Calu3 (cell line): Measurements from ENCODE around the gene ARL4D. TPM values are rescaled to one million over a fixed set of nuclear protein-coding genes. Genes with fewer than 3 reads are reported as not detected.

Experiments
- BruUV-seq: library from RNA; stranded (reverse); fragments of 400-500 nt; replicated peaks from 2 replicates; lab custom pipeline; 2021; lab: Mats Ljungman, UMichigan
- CTCF ChIA-PET: fragments of 300-600 bp; sonication (Branson Sonifier 250); formaldehyde crosslinking; loops from one replicate; lab custom pipeline; 2022; ENCODE audit warnings: antibody characterized with exemption; lab: Charles Lee
- DNase-seq: peaks from one replicate; pipeline ENCODE4 v3.0.0; 2022
- H3K27ac Mint-ChIP-seq: one replicate; pipeline ENCODE4 v1.8.0; 2022; ENCODE audit warnings: mixed read lengths; ENCODE audit not compliant: unreplicated experiment
- H3K27me3 Mint-ChIP-seq: one replicate; pipeline ENCODE4 v1.8.0; 2022; ENCODE audit warnings: mixed read lengths; ENCODE audit not compliant: unreplicated experiment
- H3K36me3 Mint-ChIP-seq: one replicate; pipeline ENCODE4 v1.8.0; 2022; ENCODE audit warnings: mild to moderate bottlenecking, moderate library complexity, mixed read lengths; ENCODE audit not compliant: insufficient read depth, unreplicated experiment
- H3K4me1 Mint-ChIP-seq: one replicate; pipeline ENCODE4 v1.8.0; 2022; ENCODE audit warnings: mild to moderate bottlenecking, low read depth, mixed read lengths; ENCODE audit not compliant: unreplicated experiment
- H3K4me3 Mint-ChIP-seq: one replicate; pipeline ENCODE4 v1.8.0; 2022; ENCODE audit warnings: mild to moderate bottlenecking, low read depth, moderate library complexity, mixed read lengths; ENCODE audit not compliant: unreplicated experiment
- H3K9me3 Mint-ChIP-seq: one replicate; pipeline ENCODE4 v1.8.0; 2022; ENCODE audit warnings: low read depth, mixed read lengths; ENCODE audit not compliant: unreplicated experiment
- CTCF ChIP-seq: fragments of 200-600 bp; IDR thresholded peaks from one replicate; pipeline ENCODE4 v1.8.0; 2022; ENCODE audit warnings: antibody characterized with exemption; ENCODE audit not compliant: unreplicated experiment
- intact Hi-C: fragments of 100-400 bp; cut with micrococcal nuclease; formaldehyde crosslinking; loops from one replicate; pipeline ENCODE4 v1.10.0; 2022; ENCODE audit not compliant: unreplicated experiment
- total RNA-seq: library from RNA; stranded (reverse); gene quantifications from 2 replicates; pipeline ENCODE4 v1.2.3, GENCODE V29; 2022

The ARL4D gene
- total RNA-seq, 1 experiment from 2014 or later = 3.4 TPM

- peaks cover 10% of the 10 kb centered on the region for H3K9me3 Mint-ChIP-seq
- no TSS peak for BruUV-seq
- no peaks in the 10 kb centered on the region for H3K27me3 Mint-ChIP-seq
- DNase-seq = no peak
- intact Hi-C loops = no loop called here
- no peaks in the 10 kb centered on the region for H3K4me1 Mint-ChIP-seq
- H3K27ac Mint-ChIP-seq = no peak overlapping the region
- CTCF ChIA-PET = no interaction called here
- no peak overlapping the region for H3K4me3 Mint-ChIP-seq
- no peaks in the 10 kb centered on the region for H3K36me3 Mint-ChIP-seq
- no peak for TF ChIP-seq CTCF
These were observed 17.2 kb upstream of the ARL4D start for GRCh38 chr17:43381621-43382020.

- H3K4me3 Mint-ChIP-seq = no peak overlapping the region
- CTCF ChIA-PET = interaction anchor here (0.7 kb wide), 1 partner anchor 97 kb away, joined by 3 read pairs; no protein-coding TSS in a partner anchor
- TF ChIP-seq CTCF = no peak
- H3K9me3 Mint-ChIP-seq = peaks cover 9% of the 10 kb centered on the region
- H3K27ac Mint-ChIP-seq = no peak overlapping the region
- intact Hi-C loops = no loop called here
- no peaks in the 10 kb centered on the region for H3K27me3 Mint-ChIP-seq
- no peak for DNase-seq
- BruUV-seq = no TSS peak
- H3K4me1 Mint-ChIP-seq = no peaks in the 10 kb centered on the region
- no peaks in the 10 kb centered on the region for H3K36me3 Mint-ChIP-seq
These were observed 16.0 kb upstream of the ARL4D start for GRCh38 chr17:43382776-43383175.

GRCh38 chr17:43383372-43383771 is 15.4 kb upstream of the ARL4D start:
- Mint-ChIP-seq H3K27ac (no peak overlapping the region), H3K27me3 (no peaks in the 10 kb centered on the region), H3K9me3 (peaks cover 7% of the 10 kb centered on the region), H3K36me3 (peaks cover 5% of the 10 kb centered on the region), H3K4me3 (no peak overlapping the region), H3K4me1 (no peaks in the 10 kb centered on the region)
- intact Hi-C loops = no loop called here
- TF ChIP-seq CTCF = no peak
- CTCF ChIA-PET = no interaction called here
- BruUV-seq = no TSS peak
- no peak for DNase-seq

DNA sequence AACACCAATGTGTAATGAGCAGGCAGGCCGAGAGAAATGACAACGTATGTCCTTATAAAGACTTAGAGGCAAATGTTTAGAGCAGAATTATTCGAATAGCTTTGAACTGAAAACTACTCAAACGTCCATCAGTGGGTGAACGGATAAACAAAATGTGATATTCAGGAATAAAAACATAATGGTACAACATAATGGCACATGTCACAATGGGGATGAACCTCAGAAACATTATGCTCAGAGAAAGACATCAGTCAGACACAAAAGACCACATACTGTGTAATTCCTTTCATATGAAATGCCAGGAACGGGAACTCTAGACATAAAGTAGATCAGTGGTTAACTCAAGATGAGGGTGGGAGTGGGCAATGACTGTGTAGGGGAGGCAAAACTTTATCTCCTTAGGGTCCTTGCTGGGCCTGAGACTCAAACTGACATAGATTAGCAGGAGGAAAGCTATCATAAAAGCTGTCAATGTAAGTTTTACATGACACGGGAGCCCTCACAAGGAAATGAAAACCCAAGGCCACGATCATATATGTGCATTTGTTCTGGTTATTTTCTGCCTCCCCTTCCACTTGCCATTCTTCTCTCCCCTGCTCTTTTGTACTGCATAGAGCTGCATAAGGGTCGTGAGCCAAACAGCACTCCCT is 14.8 kb upstream of the ARL4D start:
- CTCF ChIA-PET = no interaction called here
- no peak for DNase-seq
- H3K4me3 Mint-ChIP-seq = no peak overlapping the region
- H3K27ac Mint-ChIP-seq = no peak overlapping the region
- no peaks in the 10 kb centered on the region for H3K4me1 Mint-ChIP-seq
- no peak for TF ChIP-seq CTCF
- intact Hi-C loops = no loop called here
- no TSS peak for BruUV-seq
- H3K27me3 Mint-ChIP-seq = no peaks in the 10 kb centered on the region
- peaks cover 11% of the 10 kb centered on the region for H3K36me3 Mint-ChIP-seq
- peaks cover 5% of the 10 kb centered on the region for H3K9me3 Mint-ChIP-seq
